HG03432 (cell line): Measurements from ENCODE around the gene TSPAN18.

ENCODE experiments used
- ATAC-seq: cut with Tn5 transposase; IDR thresholded peaks from one replicate; pipeline ENCODE4 v1.9.1; 2021; ENCODE audit warnings: mild to moderate bottlenecking, moderate library complexity; ENCODE audit not compliant: unreplicated experiment

The TSPAN18 gene

GRCh38 chr11:44971185-44971584 is 244.4 kb downstream of the TSPAN18 start:
- ATAC-seq: no peak

GRCh38 chr11:44972746-44973435 is 246.1 kb downstream of the TSPAN18 start:
- no peak for ATAC-seq

- no peak for ATAC-seq
These were observed 247.1 kb downstream of the TSPAN18 start for GRCh38 chr11:44973632-44974401.

- no peak for ATAC-seq
These were observed 247.7 kb downstream of the TSPAN18 start for GRCh38 chr11:44974402-44975000.

- no peak for ATAC-seq
These were observed 249.8 kb downstream of the TSPAN18 start for GRCh38 chr11:44976576-44976975.

- ATAC-seq: no peak
These were observed 250.8 kb downstream of the TSPAN18 start for GRCh38 chr11:44977493-44977984.

- no peak for ATAC-seq
These were observed 251.7 kb downstream of the TSPAN18 start for GRCh38 chr11:44978274-44978960.

GRCh38 chr11:44978961-44979331 is 252.2 kb downstream of the TSPAN18 start:
- ATAC-seq: no peak

- no peak for ATAC-seq
These were observed 253.0 kb downstream of the TSPAN18 start for GRCh38 chr11:44979543-44980399.

- no peak for ATAC-seq
These were observed 254.0 kb downstream of the TSPAN18 start for GRCh38 chr11:44980533-44981427.
